Sigmoid colon (tissue), 4 donors: Measurements from ENCODE around the gene PRMT1.

ENCODE experiments used
- CTCF ChIP-seq, 4 experiments: fragments of 450-650 bp in 3 of 4; fragments of 200-600 bp in 1 of 4; IDR thresholded peaks; one replicate each; pipeline ENCODE4 v1.5.1; 2016 to 2019; ENCODE audit warnings: antibody characterized with exemption in 4 of 4, mild to moderate bottlenecking in 3 of 4, moderate library complexity in 2 of 4
- EP300 ChIP-seq, 4 donors: sonication (generic); formaldehyde crosslinking; IDR thresholded peaks; one replicate each; pipeline ENCODE4 v1.6.1; 2017; ENCODE audit warnings: antibody characterized with exemption in 4 of 4
- POLR2A ChIP-seq, 2 donors: fragments of 450-650 bp; IDR thresholded peaks; one replicate each; pipeline ENCODE4 v1.6.1; 2016; ENCODE audit warnings: antibody characterized with exemption in 2 of 2, mild to moderate bottlenecking in 2 of 2, moderate library complexity in 2 of 2
- POLR2AphosphoS5 ChIP-seq, 4 donors: sonication (generic); formaldehyde crosslinking; IDR thresholded peaks; one replicate each; pipeline ENCODE4 v1.6.1; 2017; ENCODE audit warnings: antibody characterized with exemption in 4 of 4

- TF ChIP-seq CTCF (IDR thresholded peaks at IDR 0.05) (no peak), EP300 (IDR thresholded peaks at IDR 0.05) (no peak), POLR2AphosphoS5 (IDR thresholded peaks at IDR 0.05) (no peak), POLR2A (IDR thresholded peaks at IDR 0.05) (no peak)
Measured at GRCh38 chr19:49658139-49658517, 18.9 kb upstream of the PRMT1 start.
